H9 (cell line): ENCODE data around the gene SLCO3A1. TPM values are rescaled to one million over a fixed set of nuclear protein-coding genes. Genes with fewer than 3 reads are reported as not detected.

Experiments used
- DNase-seq: peaks from one replicate; pipeline ENCODE4 v3.0.0-alpha.2; 2017
- H2AFZ ChIP-seq: one replicate; pipeline ENCODE4 v1.6.1; 2013; ENCODE audit warnings: mild to moderate bottlenecking, low read length, control low read depth, moderate library complexity
- H2AK5ac ChIP-seq: 2 replicates; pipeline ENCODE4 v1.6.1; 2013; ENCODE audit warnings: low read length, control low read depth, mixed read lengths; ENCODE audit not compliant: insufficient read length
- H2BK120ac ChIP-seq: one replicate; pipeline ENCODE4 v1.6.1; 2013; ENCODE audit warnings: low read depth, mild to moderate bottlenecking, low read length, control low read depth, inconsistent platforms; ENCODE audit not compliant: poor library complexity, severe bottlenecking
- H2BK12ac ChIP-seq: 2 replicates; pipeline ENCODE4 v1.6.1; 2013; ENCODE audit warnings: low read length, control low read depth, mixed read lengths, low read depth; ENCODE audit not compliant: insufficient read length
- H2BK15ac ChIP-seq: 2 replicates; pipeline ENCODE4 v1.6.1; 2013; ENCODE audit warnings: low read depth, low read length, control low read depth
- H2BK20ac ChIP-seq: one replicate; pipeline ENCODE4 v1.6.1; 2013; ENCODE audit warnings: low read depth, mild to moderate bottlenecking, low read length, control low read depth, inconsistent platforms; ENCODE audit not compliant: poor library complexity, severe bottlenecking
- H2BK5ac ChIP-seq: 2 replicates; pipeline ENCODE4 v1.6.1; 2013; ENCODE audit warnings: low read length, control low read depth, mixed read lengths; ENCODE audit not compliant: insufficient read length
- H3K14ac ChIP-seq: 2 replicates; pipeline ENCODE4 v1.6.1; 2013; ENCODE audit warnings: low read length, control low read depth; ENCODE audit not compliant: insufficient read depth
- H3K18ac ChIP-seq: 2 replicates; pipeline ENCODE4 v1.6.1; 2013; ENCODE audit warnings: low read depth, mild to moderate bottlenecking, mixed read lengths, low read length, control low read depth; ENCODE audit not compliant: insufficient read length
- H3K23ac ChIP-seq: 2 replicates; pipeline ENCODE4 v1.6.1; 2013; ENCODE audit warnings: low read length, control low read depth, mixed read lengths, low read depth; ENCODE audit not compliant: insufficient read length
- H3K23me2 ChIP-seq: 2 replicates; pipeline ENCODE4 v1.6.1; 2013; ENCODE audit warnings: low read depth, mild to moderate bottlenecking, mixed read lengths, low read length, control low read depth; ENCODE audit not compliant: insufficient read length, poor library complexity, severe bottlenecking
- H3K27ac ChIP-seq: 2 replicates; pipeline ENCODE4 v1.5.1; 2013; ENCODE audit warnings: low read length, control low read depth, mixed read lengths, low read depth; ENCODE audit not compliant: insufficient read length
- H3K27me3 ChIP-seq: 2 replicates; pipeline ENCODE4 v1.6.1; 2013; ENCODE audit warnings: low read length, control low read depth, inconsistent platforms; ENCODE audit not compliant: insufficient read depth
- H3K4ac ChIP-seq: 2 replicates; pipeline ENCODE4 v1.6.1; 2013; ENCODE audit warnings: low read depth, mild to moderate bottlenecking, control low read depth, inconsistent platforms, low read length, moderate library complexity
- H3K4me1 ChIP-seq: 2 replicates; pipeline ENCODE4 v1.6.1; 2013; ENCODE audit warnings: low read length, control low read depth, inconsistent platforms; ENCODE audit not compliant: insufficient read depth
- H3K4me2 ChIP-seq: 2 replicates; pipeline ENCODE4 v1.6.1; 2013; ENCODE audit warnings: low read length, control low read depth, mixed read lengths; ENCODE audit not compliant: insufficient read length, insufficient read depth
- H3K56ac ChIP-seq: 2 replicates; pipeline ENCODE4 v1.6.1; 2013; ENCODE audit warnings: low read depth, mild to moderate bottlenecking, mixed read lengths, low read length, control low read depth; ENCODE audit not compliant: insufficient read length
- H3K79me1 ChIP-seq: 2 replicates; pipeline ENCODE4 v1.6.1; 2013; ENCODE audit warnings: low read depth, mild to moderate bottlenecking, moderate library complexity, low read length, control low read depth, inconsistent platforms; ENCODE audit not compliant: insufficient read depth, poor library complexity, severe bottlenecking
- H3K79me2 ChIP-seq: 2 replicates; pipeline ENCODE4 v1.6.1; 2013; ENCODE audit warnings: low read length, control low read depth, inconsistent platforms; ENCODE audit not compliant: insufficient read depth
- H3K9ac ChIP-seq: 2 replicates; pipeline ENCODE4 v1.6.1; 2013; ENCODE audit warnings: low read length, control low read depth, mixed read lengths; ENCODE audit not compliant: insufficient read length; ENCODE audit errors: extremely low read depth
- H3K9me3 ChIP-seq: one replicate; pipeline ENCODE4 v1.6.1; 2013; ENCODE audit warnings: low read depth, low read length, inconsistent platforms; ENCODE audit not compliant: control insufficient read depth
- H3T11ph ChIP-seq: one replicate; pipeline ENCODE4 v1.6.1; 2013; ENCODE audit warnings: mild to moderate bottlenecking, low read length, control low read depth, inconsistent platforms
- H4K20me1 ChIP-seq: one replicate; pipeline ENCODE4 v1.6.1; 2013; ENCODE audit not compliant: control insufficient read depth, insufficient read length, insufficient read depth
- H4K5ac ChIP-seq: 2 replicates; pipeline ENCODE4 v1.6.1; 2013; ENCODE audit warnings: low read depth, mild to moderate bottlenecking, mixed read lengths, low read length, control low read depth; ENCODE audit not compliant: insufficient read length
- H4K8ac ChIP-seq: replicated peaks from 2 replicates; pipeline ENCODE4 v1.6.1; 2013; ENCODE audit warnings: low read length, control low read depth, mixed read lengths, low read depth; ENCODE audit not compliant: insufficient read length
- H4K91ac ChIP-seq: 2 replicates; pipeline ENCODE4 v1.6.1; 2013; ENCODE audit warnings: low read depth, mild to moderate bottlenecking, moderate library complexity, mixed read lengths, low read length, control low read depth; ENCODE audit not compliant: insufficient read length
- H3K27ac Mint-ChIP-seq, 3 experiments: 2 replicates in 2 of 3; 3 replicates in 1 of 3; pipeline ENCODE4 v1.8.0; 2020 to 2021; ENCODE audit warnings: mixed read lengths in 3 of 3, mild to moderate bottlenecking in 1 of 3, moderate library complexity in 1 of 3
- H3K27me3 Mint-ChIP-seq: 2 replicates; pipeline ENCODE4 v1.8.0; 2021; ENCODE audit warnings: low read depth, mild to moderate bottlenecking, moderate library complexity, mixed read lengths
- H3K36me3 Mint-ChIP-seq, 3 experiments: 2 replicates in 2 of 3; 3 replicates in 1 of 3; pipeline ENCODE4 v1.8.0; 2020 to 2021; ENCODE audit warnings: low read depth in 3 of 3, mixed read lengths in 3 of 3; ENCODE audit not compliant: insufficient read depth in 1 of 3
- H3K4me1 Mint-ChIP-seq, 2 experiments: 2 replicates each; pipeline ENCODE4 v1.8.0; 2020; ENCODE audit warnings: mixed read lengths in 2 of 2
- H3K4me3 Mint-ChIP-seq, 2 experiments: 2 replicates in 1 of 2; 3 replicates in 1 of 2; pipeline ENCODE4 v1.8.0; 2020 to 2021; ENCODE audit warnings: mild to moderate bottlenecking in 2 of 2, mixed read lengths in 2 of 2, moderate library complexity in 1 of 2
- H3K9me3 Mint-ChIP-seq, 2 experiments: 2 replicates in 1 of 2; 3 replicates in 1 of 2; pipeline ENCODE4 v1.8.0; 2020; ENCODE audit warnings: mild to moderate bottlenecking in 2 of 2, mixed read lengths in 2 of 2, moderate library complexity in 1 of 2
- CTCF ChIP-seq: fragments of 200-600 bp; sonication (generic); conservative IDR thresholded peaks from 3 replicates; pipeline ENCODE4 v1.8.0; 2021; ENCODE audit warnings: antibody characterized with exemption, mild to moderate bottlenecking
- WGBS: extraction: QIAGEN DNeasy Blood & Tissue Kit; methylation state at CpG from one replicate; pipeline ENCODE4 v1.1.7; 2013; ENCODE audit warnings: missing lambda C conversion rate, low lambda C conversion rate, mixed read lengths; ENCODE audit not compliant: insufficient read length; ENCODE audit errors: extremely low coverage; 5-methylcytosine and 5-hydroxymethylcytosine counted together
- total RNA-seq: library from RNA; stranded (reverse); gene quantifications from 2 replicates; pipeline ENCODE4 v1.2.1, GENCODE V29; 2021

Gene SLCO3A1
- total RNA-seq, 1 experiment from 2014 or later: 9.4 TPM

- peaks cover 47 to 53% of the 10 kb centered on the region in 2 experiments for H3K4me1 Mint-ChIP-seq
- no peaks in the 10 kb centered on the region for H3K23me2 ChIP-seq
- no peak for DNase-seq
- peak overlapping the region; percentile 76 to 87 (median 84) for H3K27ac Mint-ChIP-seq
- no peak overlapping the region for H4K91ac ChIP-seq
- H3K4me2 ChIP-seq: no peak overlapping the region
- H2BK5ac ChIP-seq: no peak overlapping the region
- no peak overlapping the region for H3K4ac ChIP-seq
- no peaks in the 10 kb centered on the region for H3K79me1 ChIP-seq
- no peak for TF ChIP-seq CTCF
- no peaks in the 10 kb centered on the region for H3K79me2 ChIP-seq
- 0 out of 2 replicates have a peak overlapping the region, but pooled peaks have one; percentile 21 for H3K14ac ChIP-seq
- no peak overlapping the region for H2BK120ac ChIP-seq
- no peak overlapping the region for H3K4me3 Mint-ChIP-seq
- no peaks in the 10 kb centered on the region for H3K9me3 ChIP-seq
- no peak overlapping the region for H3K23ac ChIP-seq
- no peaks in the 10 kb centered on the region for H3K27me3 ChIP-seq
- no peak overlapping the region for H4K5ac ChIP-seq
- H3K56ac ChIP-seq: no peak overlapping the region
- no peaks in the 10 kb centered on the region; the same call in 1 of the 2 replicates for H3K4me1 ChIP-seq
- no peak overlapping the region for H2BK15ac ChIP-seq
- H4K8ac ChIP-seq: no peak overlapping the region
- H2AK5ac ChIP-seq: no peak overlapping the region
- H2BK20ac ChIP-seq: no peak overlapping the region
- no peaks in the 10 kb centered on the region for H3K9me3 Mint-ChIP-seq
- peaks cover 0 to 4% (median 3%) of the 10 kb centered on the region in 3 experiments; a peak in 2 of 7 replicates for H3K36me3 Mint-ChIP-seq
- H2AFZ ChIP-seq: no peak overlapping the region
- H3K9ac ChIP-seq: no peak overlapping the region
- no peak overlapping the region for H2BK12ac ChIP-seq
- H3K27me3 Mint-ChIP-seq: no peaks in the 10 kb centered on the region
- H3K18ac ChIP-seq: no peak overlapping the region
- no peak overlapping the region for H3K27ac ChIP-seq
- no peaks in the 10 kb centered on the region for H4K20me1 ChIP-seq
- no CpG with 5 or more reads among the region's 8 CpGs for WGBS
- H3T11ph ChIP-seq: no peak overlapping the region
These were observed 87.2 kb downstream of the SLCO3A1 start for GRCh38 chr15:91940496-91941381.
